Activated naive CD4-positive, alpha-beta T cell treated with anti-CD3 and anti-CD28 coated beads for 36 hours (primary cell): ENCODE measurements around the gene TAAR2. TPM values are rescaled to one million over a fixed set of nuclear protein-coding genes. Genes with fewer than 3 reads are reported as not detected.

Source experiments
- CTCF ChIA-PET: fragments of 350-600 bp; sonication (Branson Sonifier 250); formaldehyde crosslinking; loops from one replicate; lab custom pipeline; 2021; ENCODE audit warnings: antibody characterized with exemption; lab: Charles Lee
- DNase-seq: peaks from one replicate; pipeline ENCODE4 v3.0.0-alpha.2; 2020
- H3K27ac Mint-ChIP-seq: one replicate; pipeline ENCODE4 v1.8.0; 2021; ENCODE audit warnings: mild to moderate bottlenecking, mixed read lengths
- H3K27me3 Mint-ChIP-seq: one replicate; pipeline ENCODE4 v1.8.0; 2021; ENCODE audit warnings: low read depth, mixed read lengths
- H3K36me3 Mint-ChIP-seq: one replicate; pipeline ENCODE4 v1.8.0; 2021; ENCODE audit warnings: low read depth, mixed read lengths
- H3K4me1 Mint-ChIP-seq: one replicate; pipeline ENCODE4 v1.8.0; 2021; ENCODE audit warnings: low read depth, mixed read lengths
- H3K4me3 Mint-ChIP-seq: one replicate; pipeline ENCODE4 v1.8.0; 2021; ENCODE audit warnings: mild to moderate bottlenecking, moderate library complexity, mixed read lengths
- H3K9me3 Mint-ChIP-seq: one replicate; pipeline ENCODE4 v1.8.0; 2021; ENCODE audit warnings: mixed read lengths
- intact Hi-C: fragments of 100-400 bp; cut with micrococcal nuclease; formaldehyde crosslinking; loops from one replicate; pipeline ENCODE4 v1.15.1; 2023
- total RNA-seq, 2 experiments: library from RNA; stranded (reverse); gene quantifications; one replicate each; pipeline ENCODE4 v1.2.3, GENCODE V29; 2021

Gene TAAR2
- total RNA-seq, result not detected

GRCh38 chr6:132624175-132624574 lies at the start of gene TAAR2:
TAAR2 (minus strand) TSS chr6:132624275; CDS start chr6:132624275, 0 bp downstream.
- intact Hi-C loops, result no loop called here
- no peaks in the 10 kb centered on the region for H3K36me3 Mint-ChIP-seq
- H3K27ac Mint-ChIP-seq, result no peak within 1 kb of the TSS
- no peak within 1 kb of the TSS for H3K4me3 Mint-ChIP-seq
- no peaks in the 10 kb centered on the region for H3K4me1 Mint-ChIP-seq
- CTCF ChIA-PET, result no interaction called here
- H3K27me3 Mint-ChIP-seq, result peaks cover 20% of the 10 kb centered on the region
- no peak for DNase-seq
- peaks cover 8% of the 10 kb centered on the region for H3K9me3 Mint-ChIP-seq

GRCh38 chr6:132673376-132674094 lies 49.5 kb upstream of the TAAR2 start:
- DNase-seq, result no peak
- no peak overlapping the region for H3K27ac Mint-ChIP-seq
- no peaks in the 10 kb centered on the region for H3K9me3 Mint-ChIP-seq
- CTCF ChIA-PET, result interaction anchor here (1.3 kb wide), 1 partner anchor 94 kb away, joined by 4 read pairs; no protein-coding TSS in a partner anchor
- H3K4me3 Mint-ChIP-seq, result no peak overlapping the region
- peaks cover 8% of the 10 kb centered on the region for H3K27me3 Mint-ChIP-seq
- intact Hi-C loops, result no loop called here
- H3K36me3 Mint-ChIP-seq, result no peaks in the 10 kb centered on the region
- H3K4me1 Mint-ChIP-seq, result peaks cover 3% of the 10 kb centered on the region

GRCh38 chr6:132671295-132671694 lies 47.2 kb upstream of the TAAR2 start:
- Mint-ChIP-seq H3K9me3 (no peaks in the 10 kb centered on the region), H3K27ac (no peak overlapping the region), H3K4me1 (peaks cover 3% of the 10 kb centered on the region), H3K27me3 (no peaks in the 10 kb centered on the region), H3K36me3 (no peaks in the 10 kb centered on the region), H3K4me3 (no peak overlapping the region)
- no peak for DNase-seq
- intact Hi-C loops, result no loop called here
- CTCF ChIA-PET, result interaction anchor here (0.7 to 4.0 kb wide), 6 partner anchors 30 to 287 kb away, joined by 3 to 35 read pairs (median 12); partner anchors contain the start of gene SLC18B1

- DNase-seq, result no peak
- Mint-ChIP-seq H3K9me3 (no peaks in the 10 kb centered on the region), H3K4me3 (no peak overlapping the region), H3K4me1 (peaks cover 3% of the 10 kb centered on the region), H3K27me3 (no peaks in the 10 kb centered on the region), H3K27ac (no peak overlapping the region), H3K36me3 (no peaks in the 10 kb centered on the region)
- intact Hi-C loops, result loop anchor here (1.0 to 10.0 kb wide), 8 partner anchors 94 to 395 kb away; no protein-coding TSS in a partner anchor
- CTCF ChIA-PET, result interaction anchor here (0.6 to 4.0 kb wide), 25 partner anchors 9 to 161 kb away, joined by 3 to 35 read pairs (median 5); partner anchors contain the start of genes SLC18B1 and TAAR1
Observed at GRCh38 chr6:132669690-132670291, 45.7 kb upstream of the TAAR2 start.

GRCh38 chr6:132666118-132666517 lies 42.0 kb upstream of the TAAR2 start:
- no peaks in the 10 kb centered on the region for H3K9me3 Mint-ChIP-seq
- no peak for DNase-seq
- H3K4me3 Mint-ChIP-seq, result no peak overlapping the region
- no peaks in the 10 kb centered on the region for H3K36me3 Mint-ChIP-seq
- no peaks in the 10 kb centered on the region for H3K27me3 Mint-ChIP-seq
- intact Hi-C loops, result loop anchor here (10.0 kb wide), 1 partner anchor 391 kb away; no protein-coding TSS in a partner anchor
- peaks cover 3% of the 10 kb centered on the region for H3K4me1 Mint-ChIP-seq
- CTCF ChIA-PET, result interaction anchor here (0.9 to 1.0 kb wide), 2 partner anchors 134 to 386 kb away, joined by 3 read pairs; no protein-coding TSS in a partner anchor
- no peak overlapping the region for H3K27ac Mint-ChIP-seq

GRCh38 chr6:132664309-132665034 lies 40.4 kb upstream of the TAAR2 start:
- intact Hi-C loops, result loop anchor here (10.0 kb wide), 1 partner anchor 390 kb away; no protein-coding TSS in a partner anchor
- no peak overlapping the region for H3K4me3 Mint-ChIP-seq
- H3K27ac Mint-ChIP-seq, result no peak overlapping the region
- no peaks in the 10 kb centered on the region for H3K27me3 Mint-ChIP-seq
- CTCF ChIA-PET, result no interaction called here
- no peaks in the 10 kb centered on the region for H3K4me1 Mint-ChIP-seq
- H3K36me3 Mint-ChIP-seq, result no peaks in the 10 kb centered on the region
- DNase-seq, result no peak
- no peaks in the 10 kb centered on the region for H3K9me3 Mint-ChIP-seq

GRCh38 chr6:132663661-132664060 lies 39.6 kb upstream of the TAAR2 start:
- no peak for DNase-seq
- no peaks in the 10 kb centered on the region for H3K4me1 Mint-ChIP-seq
- no peaks in the 10 kb centered on the region for H3K27me3 Mint-ChIP-seq
- no peak overlapping the region for H3K27ac Mint-ChIP-seq
- H3K9me3 Mint-ChIP-seq, result no peaks in the 10 kb centered on the region
- H3K36me3 Mint-ChIP-seq, result no peaks in the 10 kb centered on the region
- intact Hi-C loops, result loop anchor here (10.0 kb wide), 1 partner anchor 389 kb away; no protein-coding TSS in a partner anchor
- CTCF ChIA-PET, result no interaction called here
- no peak overlapping the region for H3K4me3 Mint-ChIP-seq

GRCh38 chr6:132661906-132662305 lies 37.8 kb upstream of the TAAR2 start:
- H3K27me3 Mint-ChIP-seq, result no peaks in the 10 kb centered on the region
- intact Hi-C loops, result loop anchor here (10.0 kb wide), 1 partner anchor 387 kb away; no protein-coding TSS in a partner anchor
- CTCF ChIA-PET, result interaction anchor here (0.9 kb wide), 1 partner anchor 137 kb away, joined by 5 read pairs; the partner anchor contains the start of gene SLC18B1
- no peak overlapping the region for H3K4me3 Mint-ChIP-seq
- no peaks in the 10 kb centered on the region for H3K4me1 Mint-ChIP-seq
- no peaks in the 10 kb centered on the region for H3K9me3 Mint-ChIP-seq
- H3K36me3 Mint-ChIP-seq, result no peaks in the 10 kb centered on the region
- no peak for DNase-seq
- no peak overlapping the region for H3K27ac Mint-ChIP-seq

- CTCF ChIA-PET, result interaction anchor here (1.1 to 1.9 kb wide), 2 partner anchors 11 to 105 kb away, joined by 3 to 9 read pairs; no protein-coding TSS in a partner anchor
- DNase-seq, result no peak
- Mint-ChIP-seq H3K4me1 (no peaks in the 10 kb centered on the region), H3K27ac (no peak within 1 kb of the TSS), H3K27me3 (no peaks in the 10 kb centered on the region), H3K9me3 (no peaks in the 10 kb centered on the region), H3K4me3 (no peak within 1 kb of the TSS), H3K36me3 (no peaks in the 10 kb centered on the region)
- intact Hi-C loops, result loop anchor here (5.0 kb wide), 1 partner anchor 137 kb away; no protein-coding TSS in a partner anchor
Observed at GRCh38 chr6:132659082-132659481, 35.0 kb upstream of the TAAR2 start, which contains the start of gene TAAR1. TAAR1 (minus strand) TSS chr6:132659182; CDS start chr6:132646003, 13,179 bp downstream.

- DNase-seq, result no peak
- H3K4me3 Mint-ChIP-seq, result no peak overlapping the region
- no peaks in the 10 kb centered on the region for H3K9me3 Mint-ChIP-seq
- H3K4me1 Mint-ChIP-seq, result peaks cover 2% of the 10 kb centered on the region
- no peaks in the 10 kb centered on the region for H3K27me3 Mint-ChIP-seq
- no peaks in the 10 kb centered on the region for H3K36me3 Mint-ChIP-seq
- CTCF ChIA-PET, result interaction anchor here (0.6 kb wide), 1 partner anchor 20 kb away, joined by 3 read pairs; no protein-coding TSS in a partner anchor
- no peak overlapping the region for H3K27ac Mint-ChIP-seq
- intact Hi-C loops, result no loop called here
Observed at GRCh38 chr6:132651062-132651461, 27.0 kb upstream of the TAAR2 start.

GRCh38 chr6:132650429-132650828 lies 26.4 kb upstream of the TAAR2 start:
- Mint-ChIP-seq H3K4me3 (no peak overlapping the region), H3K36me3 (no peaks in the 10 kb centered on the region), H3K4me1 (peaks cover 2% of the 10 kb centered on the region), H3K9me3 (no peaks in the 10 kb centered on the region), H3K27ac (no peak overlapping the region), H3K27me3 (no peaks in the 10 kb centered on the region)
- no peak for DNase-seq
- CTCF ChIA-PET, result no interaction called here
- intact Hi-C loops, result no loop called here

GRCh38 chr6:132648828-132649227 lies 24.8 kb upstream of the TAAR2 start:
- CTCF ChIA-PET, result interaction anchor here (1.0 kb wide), 1 partner anchor 264 kb away, joined by 3 read pairs; no protein-coding TSS in a partner anchor
- H3K4me1 Mint-ChIP-seq, result peaks cover 2% of the 10 kb centered on the region
- no peaks in the 10 kb centered on the region for H3K36me3 Mint-ChIP-seq
- H3K27ac Mint-ChIP-seq, result no peak overlapping the region
- no peaks in the 10 kb centered on the region for H3K27me3 Mint-ChIP-seq
- no peak overlapping the region for H3K4me3 Mint-ChIP-seq
- no peaks in the 10 kb centered on the region for H3K9me3 Mint-ChIP-seq
- intact Hi-C loops, result no loop called here
- DNase-seq, result no peak
